Iris pigment epithelial cell (primary cell): ENCODE results near the gene PGM2L1.
A peak's percentile ranks its signal among the peaks of the same experiment; 100 is the strongest.
"Not testable (repeated sequence)": the region's sequence is repeated elsewhere in the genome, so short reads cannot be mapped to it uniquely, and the experiment has no call there.

Experiments
- DNase-seq: peaks from one replicate; pipeline ENCODE4 v3.0.0-alpha.2; 2011; ENCODE audit warnings: low read depth

Gene PGM2L1

DNA sequence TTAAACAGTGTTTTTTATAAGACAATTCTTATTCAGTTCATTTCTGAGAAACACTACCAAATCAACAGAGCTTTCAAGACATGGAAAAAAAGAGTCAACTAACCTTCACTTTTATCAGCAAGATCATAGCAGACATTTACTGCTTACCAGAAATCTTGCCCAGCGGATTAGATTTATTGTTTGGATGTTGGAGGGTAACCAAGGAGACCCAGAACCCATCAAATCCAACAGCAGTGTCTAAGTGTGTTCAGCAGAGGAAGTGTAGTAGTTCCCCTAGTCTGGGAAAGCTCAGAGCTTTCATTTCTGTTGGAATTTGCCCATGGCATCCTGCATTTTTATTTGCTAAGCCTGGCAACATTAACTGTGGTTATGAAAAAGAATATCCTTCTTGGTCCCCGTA is 2.4 kb upstream of the PGM2L1 start:
- no peak for DNase-seq

GRCh38 chr11:74397501-74398243 is 561 bp downstream of the PGM2L1 start:
- DNase-seq, result peak; percentile 34

- no peak for DNase-seq
Observed at GRCh38 chr11:74392256-74392655, 6.0 kb downstream of the PGM2L1 start.

- DNase-seq, result no peak
Observed at GRCh38 chr11:74391193-74391592, 7.0 kb downstream of the PGM2L1 start.

DNA sequence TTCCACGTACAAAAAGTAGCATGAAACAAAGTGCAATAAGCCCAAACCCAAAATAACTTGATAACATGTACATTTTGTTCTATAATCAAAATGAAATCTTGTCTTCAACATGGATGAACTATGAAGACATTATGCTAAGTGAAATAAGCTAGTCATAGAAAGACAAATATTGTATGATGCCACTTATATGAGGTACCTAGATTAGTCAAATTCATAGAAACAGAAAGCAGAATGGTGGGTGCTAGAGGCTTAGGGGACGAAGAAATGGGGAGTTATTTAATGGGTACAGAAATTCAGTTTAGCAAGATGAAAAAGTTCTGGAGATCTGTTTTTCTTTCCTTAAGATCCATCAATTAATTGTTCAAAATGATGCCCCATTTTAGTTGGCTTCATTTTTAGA is 7.5 kb downstream of the PGM2L1 start:
- DNase-seq, result no peak

DNA sequence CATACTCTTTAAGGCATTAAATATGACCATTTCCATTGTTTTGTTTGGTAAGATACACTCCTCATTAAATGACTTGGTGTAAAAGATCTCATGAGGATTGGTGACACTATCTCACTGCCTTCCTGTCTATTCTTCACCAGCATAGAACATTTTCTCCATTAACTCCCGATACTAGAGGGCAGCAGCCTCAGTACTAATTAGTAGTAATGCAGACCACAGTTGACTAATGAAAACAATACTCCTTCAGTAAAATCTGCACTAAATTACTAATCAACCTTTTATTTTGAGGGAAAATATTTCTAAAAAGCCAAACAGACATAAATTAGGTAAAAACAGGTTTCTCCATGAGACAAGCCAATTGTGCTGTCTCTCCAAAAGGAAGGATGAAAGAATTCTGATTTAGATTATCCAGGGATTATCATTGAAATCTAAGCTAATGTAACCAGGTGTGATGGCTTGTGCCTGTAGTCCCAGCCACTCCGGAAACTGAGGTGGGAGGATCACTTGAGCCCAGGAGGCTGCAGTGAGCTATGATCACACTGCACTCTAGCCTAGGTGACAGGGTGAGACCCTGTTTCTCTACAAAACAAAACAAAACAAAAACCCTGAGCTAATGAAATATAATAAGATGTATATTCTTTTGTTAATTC is 9.4 kb downstream of the PGM2L1 start:
- peak; percentile 58 for DNase-seq

- DNase-seq, result no peak
Observed at GRCh38 chr11:74384641-74385040, 13.6 kb downstream of the PGM2L1 start.

- peak; percentile 56 for DNase-seq
Observed at GRCh38 chr11:74380746-74381439, 17.3 kb downstream of the PGM2L1 start.

DNA sequence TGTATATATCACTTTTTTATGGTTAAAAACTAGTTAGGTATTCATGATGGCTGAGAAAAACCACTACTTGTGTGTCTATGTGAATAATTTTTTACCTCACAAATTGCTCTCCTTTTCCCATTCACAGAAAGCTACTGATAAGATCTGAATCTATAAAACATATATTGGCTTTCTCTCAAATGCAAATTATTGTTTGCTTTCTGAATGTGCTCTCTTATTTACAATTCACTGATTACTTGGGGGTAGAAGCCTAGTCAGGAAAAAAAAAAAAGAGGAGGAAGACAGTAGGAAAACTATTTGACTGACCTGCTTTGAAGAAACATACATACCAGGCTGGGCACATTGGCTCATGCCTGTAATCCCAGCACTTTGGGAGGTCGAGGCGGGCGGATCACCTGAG is 20.5 kb downstream of the PGM2L1 start:
- no peak for DNase-seq

DNA sequence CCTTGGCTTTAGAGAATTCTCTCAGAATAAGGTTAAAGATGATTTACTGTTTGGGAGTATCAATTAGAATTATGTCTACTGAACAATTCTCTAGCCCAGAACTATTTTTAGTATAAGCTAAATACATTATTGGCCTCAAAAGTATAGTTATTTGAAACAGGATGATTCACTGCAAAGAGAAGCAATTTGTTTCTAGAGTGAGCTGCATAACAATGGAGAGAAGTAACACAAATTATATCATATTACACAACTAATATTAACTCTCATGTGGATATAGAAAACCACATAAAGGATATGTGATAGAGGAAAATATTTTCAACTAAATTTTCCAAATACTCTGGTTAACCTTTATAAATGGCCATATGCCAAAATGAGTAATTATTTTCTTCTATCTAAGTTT is 24.9 kb downstream of the PGM2L1 start:
- DNase-seq, result peak; percentile 57

DNA sequence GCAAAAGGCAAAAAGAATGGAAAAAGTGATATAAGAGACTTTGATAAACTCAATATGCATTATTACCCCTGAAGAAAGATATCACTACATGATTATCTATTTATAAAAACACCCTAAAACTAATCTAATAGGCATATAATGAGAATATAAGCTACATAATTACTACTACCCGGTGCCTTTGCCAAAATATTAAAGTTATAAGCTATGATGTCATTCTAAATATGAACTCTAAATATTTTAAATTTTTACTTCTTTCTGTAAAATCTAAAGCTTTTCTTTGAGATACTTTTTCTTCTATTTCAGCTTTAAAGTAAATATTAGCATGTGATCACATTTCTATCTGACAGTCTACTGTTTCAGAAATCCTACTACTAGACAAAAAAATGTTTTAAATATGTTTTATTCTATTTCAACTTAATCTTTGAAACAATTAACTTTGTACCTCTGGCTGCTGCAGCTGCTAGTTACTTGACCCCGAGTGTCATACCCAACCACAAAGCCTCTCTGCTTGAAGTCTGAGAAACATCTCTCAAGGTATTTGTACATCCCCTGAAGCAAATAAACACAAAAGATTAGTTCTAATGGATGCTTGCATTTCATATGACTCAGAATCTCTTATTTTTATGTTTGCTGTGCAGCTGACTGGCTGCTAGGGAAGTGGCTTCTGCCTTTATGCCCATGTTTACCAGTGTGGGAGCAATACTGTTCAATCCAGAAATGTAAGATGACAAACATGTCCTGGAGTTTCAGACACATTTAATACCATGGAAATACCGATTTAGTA is 26.8 kb downstream of the PGM2L1 start:
- DNase-seq, result peak; percentile 96

DNA sequence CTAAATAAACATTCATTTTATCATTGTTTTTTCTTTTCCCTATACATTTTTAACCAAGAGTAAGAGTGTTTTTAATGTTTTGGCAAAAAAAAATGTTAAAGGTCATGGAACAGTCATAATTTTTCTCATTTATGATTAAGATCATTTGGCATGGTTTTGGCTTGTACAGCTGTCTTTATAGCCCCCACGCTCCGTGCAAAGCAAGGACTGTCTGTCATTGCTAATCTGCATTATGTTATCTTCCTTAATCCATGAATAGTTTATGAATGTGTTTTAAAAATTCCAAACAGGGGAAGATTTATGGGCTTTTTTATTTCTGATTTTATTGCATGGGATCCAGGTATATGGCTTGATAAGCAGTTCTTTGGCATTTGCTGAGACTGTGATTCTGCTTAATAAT is 28.1 kb downstream of the PGM2L1 start:
- peak; percentile 54 for DNase-seq

DNA sequence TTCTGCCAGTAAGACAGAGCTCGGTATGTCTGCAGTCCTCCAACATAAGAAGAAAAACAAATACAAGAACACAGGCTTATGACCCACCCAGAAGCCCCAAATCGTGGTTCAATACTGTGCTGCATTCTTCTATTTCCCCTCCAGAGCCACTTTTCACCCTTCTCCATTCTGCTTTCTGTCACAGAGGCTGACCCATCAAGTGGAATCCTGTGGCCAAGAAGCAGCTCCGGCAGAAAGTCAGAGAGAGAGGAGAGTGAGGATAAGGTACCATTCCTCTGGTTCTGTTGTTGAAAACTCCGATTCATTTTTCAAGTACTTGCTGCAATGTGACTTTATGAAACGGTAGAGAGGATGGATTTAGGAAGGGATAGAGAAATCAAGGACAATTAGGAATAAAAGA is 30.4 kb downstream of the PGM2L1 start:
- no peak for DNase-seq

GRCh38 chr11:74366576-74366975 is 31.7 kb downstream of the PGM2L1 start:
- DNase-seq, result peak; percentile 86

- DNase-seq, result not testable (repeated sequence)
Observed at GRCh38 chr11:74365805-74366204, 32.4 kb downstream of the PGM2L1 start.

GRCh38 chr11:74357449-74357848 is 40.8 kb downstream of the PGM2L1 start:
- DNase-seq, result peak; percentile 49

- no peak for DNase-seq
Observed at GRCh38 chr11:74355626-74356025, 42.6 kb downstream of the PGM2L1 start.

DNA sequence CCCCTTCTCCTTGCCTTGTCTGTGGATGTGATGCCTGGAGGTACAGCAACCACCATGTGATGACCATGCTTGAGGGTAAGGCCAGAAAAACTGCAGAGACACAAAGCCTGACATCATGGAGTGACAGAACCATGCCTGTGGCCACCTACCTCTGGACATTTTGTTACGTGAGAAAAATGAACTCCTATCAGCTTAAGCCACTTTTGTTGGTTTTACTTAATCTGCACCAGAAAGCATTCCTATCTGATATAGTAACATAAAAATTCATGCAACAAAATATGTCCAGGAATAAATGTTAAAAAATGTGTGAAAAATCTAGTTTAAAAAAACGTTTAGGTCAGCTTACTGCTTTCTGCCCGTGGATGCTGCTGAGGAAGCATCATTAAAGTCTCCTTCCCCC is 44.2 kb downstream of the PGM2L1 start:
- peak; percentile 68 for DNase-seq

DNA sequence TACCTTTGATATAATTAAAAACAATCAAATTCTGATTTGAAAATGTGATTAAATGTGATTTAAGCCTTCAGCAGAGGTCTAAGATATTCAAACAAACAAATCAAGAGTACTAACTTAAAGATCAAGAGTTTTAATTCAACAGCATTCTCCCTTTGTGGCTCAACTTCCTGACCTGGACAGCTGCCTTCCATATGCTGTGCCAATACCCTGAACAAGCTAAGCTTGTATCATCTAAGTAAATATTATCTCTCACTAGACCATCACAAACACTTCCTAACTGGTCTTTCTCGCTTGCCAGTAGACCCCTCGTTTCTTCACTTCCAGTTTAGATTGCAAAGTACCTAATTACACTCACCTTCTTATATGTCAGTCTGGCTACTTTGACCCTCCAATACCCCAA is 50.9 kb downstream of the PGM2L1 start:
- DNase-seq, result peak; percentile 83

DNA sequence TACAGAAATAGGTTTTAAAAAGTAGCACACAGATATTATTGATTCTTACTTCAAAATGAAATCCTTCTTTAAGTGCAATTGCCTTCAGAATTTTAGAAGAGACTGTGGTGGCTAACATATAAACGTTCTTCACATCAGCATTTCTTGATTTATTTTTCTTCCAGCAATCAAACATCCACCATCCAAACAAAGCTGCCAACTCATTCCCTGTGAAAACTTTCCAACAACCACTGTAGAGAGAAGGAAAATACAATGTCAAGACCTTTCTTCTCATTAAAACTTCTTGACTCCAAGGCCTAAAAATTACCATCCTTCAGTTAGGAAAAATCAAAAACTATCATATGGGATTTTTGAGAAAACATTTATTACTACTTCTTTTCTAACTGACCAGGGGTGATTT is 52.8 kb downstream of the PGM2L1 start:
- no peak for DNase-seq

DNA sequence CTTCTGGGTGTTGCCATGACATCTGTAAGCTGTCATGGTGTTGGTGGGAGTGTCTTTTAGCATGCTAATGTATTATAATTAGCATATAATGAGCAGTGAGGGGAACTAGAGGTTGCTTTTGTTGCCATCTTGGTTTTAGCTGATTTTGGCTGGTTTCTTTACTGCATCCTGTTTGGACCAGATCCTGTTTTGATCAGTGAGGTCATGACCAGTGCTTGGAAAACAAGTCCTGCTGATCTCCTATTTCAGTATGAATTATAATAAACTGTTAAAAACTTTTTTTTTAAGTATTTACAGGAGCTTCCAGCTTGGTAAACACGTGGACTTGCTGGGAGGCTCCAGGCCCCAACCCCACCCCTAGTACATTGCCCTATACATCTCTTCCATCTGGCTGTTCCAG is 56.3 kb downstream of the PGM2L1 start:
- DNase-seq, result peak; percentile 59

- no peak for DNase-seq
Observed at GRCh38 chr11:74339619-74340018, 58.6 kb downstream of the PGM2L1 start.
